Adrenal gland (tissue), 12 donors: ENCODE results near the gene PTPN22. TPM values are rescaled to one million over a fixed set of nuclear protein-coding genes. Genes with fewer than 3 reads are reported as not detected.

Source experiments
- DNase-seq, 7 donors: peaks; one replicate each; pipeline ENCODE4 v3.0.0-alpha.2; 2019 to 2020
- H3K27ac ChIP-seq, 5 donors: fragments of 200-600 bp; sonication (generic) in 4 of 5; 1 replicate in 3 of 5; 2 replicates in 2 of 5; pipeline versions ENCODE4 v1.5.1 to v1.8.0; 2016 to 2020; ENCODE audit warnings: mild to moderate bottlenecking in 1 of 5
- H3K27me3 ChIP-seq: fragments of 200-600 bp; 2 replicates; pipeline ENCODE4 v1.8.0; 2021
- H3K36me3 ChIP-seq, 2 donors: fragments of 200-600 bp; replicated peaks in 1 of 2; 1 replicate in 1 of 2; 2 replicates in 1 of 2; pipeline versions ENCODE4 v1.5.1 to v1.8.0; 2018 to 2022
- H3K4me1 ChIP-seq, 2 donors: fragments of 200-600 bp; replicated peaks in 1 of 2; 1 replicate in 1 of 2; 2 replicates in 1 of 2; pipeline versions ENCODE4 v1.5.1 to v1.8.0; 2018 to 2021
- H3K4me3 ChIP-seq, 4 donors: fragments of 200-600 bp; sonication (generic) in 3 of 4; one replicate each; pipeline ENCODE4 v1.5.1; 2016 to 2018
- H3K9me3 ChIP-seq, 3 donors: fragments of 200-600 bp; sonication (generic) in 1 of 3; replicated peaks in 1 of 3; 1 replicate in 2 of 3; 2 replicates in 1 of 3; pipeline versions ENCODE4 v1.5.1 to v1.8.0; 2016 to 2021
- POLR2A ChIP-seq, 2 donors: fragments of 450-650 bp; IDR thresholded peaks; one replicate each; pipeline ENCODE4 v1.6.1; 2017; ENCODE audit warnings: antibody characterized with exemption in 2 of 2, mild to moderate bottlenecking in 2 of 2, moderate library complexity in 1 of 2
- WGBS, 4 donors: extraction: QIAGEN DNeasy Blood & Tissue Kit in 2 of 4; methylation state at CpG; one replicate each; pipeline versions ENCODE4 v1.1.5 to v1.1.7; 2013 to 2017; 5-methylcytosine and 5-hydroxymethylcytosine counted together
- intact Hi-C, 2 donors: fragments of 100-400 bp; cut with DNase I; formaldehyde crosslinking; loops; one replicate each; pipeline versions ENCODE4 v1.14.1 to v1.15.0; 2022 to 2023
- polyA plus RNA-seq, 3 donors: library from polyadenylated mRNA; stranded (reverse); fragments of 200-250 nt in 2 of 3; fragments of 350-450 nt in 1 of 3; fragmentation: Illumina TruSeq in 1 of 3; extraction: RNeasy Lipid Tissue Mini Kit (QIAGEN cat#74804) in 1 of 3; gene quantifications; one replicate each; pipeline ENCODE4 v1.2.3, GENCODE V29; 2013 to 2014
- total RNA-seq, 9 donors: library from RNA; depleted of rRNA in 4 of 9; stranded (reverse); fragments of >200 nt in 4 of 9; fragments of 120-200 nt in 1 of 9; fragmentation: NEBNext Ultra II Directional in 1 of 9; extraction: Animal tissue kit (Norgen Biotek cat#: 25700) in 1 of 9; gene quantifications; one replicate each; pipeline versions ENCODE4 v1.1.0 to v1.2.4, GENCODE V29; 2013 to 2023
- TF ChIP-seq, protein P1 (sequence below), 6 experiments: fragments of 450-650 bp in 4 of 6; fragments of 200-600 bp in 2 of 6; sonication (generic) in 1 of 6; IDR thresholded peaks; 1 replicate in 5 of 6; 2 replicates in 1 of 6; pipeline versions ENCODE4 v1.5.1 to v1.8.0; 2016 to 2021; ENCODE audit warnings: antibody characterized with exemption in 6 of 6, mild to moderate bottlenecking in 2 of 6, moderate library complexity in 1 of 6
- donor health status: healthy with polysubstance abuse.
- donor health status: Bipolar disorder and iron deficiency.
- donor health status: DM: yes; HTN: yes; CAD: no.
- donor health status: DM: no; HTN: no; CAD: no.
- donor health status: DM: no; HTN: no; CAD: no.
- donor health status: DM: yes; HTN: yes; CAD: no.

PTPN22 gene
- total and polyA plus RNA-seq, 12 donors: 0.28 to 6.2 (median 2.7) TPM

DNA sequence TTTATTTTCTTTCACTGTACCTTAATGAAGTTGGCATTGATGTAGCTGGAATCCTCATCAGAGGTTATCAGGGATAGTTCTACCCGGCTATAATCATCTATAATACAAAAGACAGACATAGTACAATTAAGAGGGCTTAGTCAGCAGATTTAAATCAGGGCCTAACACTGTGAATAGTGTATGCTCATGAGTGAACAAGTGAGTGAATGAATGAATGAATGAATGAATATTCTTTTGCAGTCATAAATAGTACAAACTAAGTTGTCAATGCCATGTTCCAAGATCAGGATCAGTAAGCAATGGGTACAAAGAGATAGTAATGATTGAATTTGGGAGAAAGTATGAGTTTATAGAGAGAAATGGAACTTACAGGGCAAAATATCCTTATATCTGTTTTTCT lies 12.5 kb downstream of the PTPN22 start:
- H3K4me1 ChIP-seq: no peaks in the 10 kb centered on the region
- H3K27me3 ChIP-seq: no peaks in the 10 kb centered on the region
- 78 to 85% (median 81%) methylated on average over 1 of the region's 1 CpG for WGBS, 4 donors
- intact Hi-C loops: no loop called here
- no peaks in the 10 kb centered on the region for H3K9me3 ChIP-seq
- TF ChIP-seq POLR2A (IDR thresholded peaks at IDR 0.05): no peak
- TF ChIP-seq, protein P1, sequence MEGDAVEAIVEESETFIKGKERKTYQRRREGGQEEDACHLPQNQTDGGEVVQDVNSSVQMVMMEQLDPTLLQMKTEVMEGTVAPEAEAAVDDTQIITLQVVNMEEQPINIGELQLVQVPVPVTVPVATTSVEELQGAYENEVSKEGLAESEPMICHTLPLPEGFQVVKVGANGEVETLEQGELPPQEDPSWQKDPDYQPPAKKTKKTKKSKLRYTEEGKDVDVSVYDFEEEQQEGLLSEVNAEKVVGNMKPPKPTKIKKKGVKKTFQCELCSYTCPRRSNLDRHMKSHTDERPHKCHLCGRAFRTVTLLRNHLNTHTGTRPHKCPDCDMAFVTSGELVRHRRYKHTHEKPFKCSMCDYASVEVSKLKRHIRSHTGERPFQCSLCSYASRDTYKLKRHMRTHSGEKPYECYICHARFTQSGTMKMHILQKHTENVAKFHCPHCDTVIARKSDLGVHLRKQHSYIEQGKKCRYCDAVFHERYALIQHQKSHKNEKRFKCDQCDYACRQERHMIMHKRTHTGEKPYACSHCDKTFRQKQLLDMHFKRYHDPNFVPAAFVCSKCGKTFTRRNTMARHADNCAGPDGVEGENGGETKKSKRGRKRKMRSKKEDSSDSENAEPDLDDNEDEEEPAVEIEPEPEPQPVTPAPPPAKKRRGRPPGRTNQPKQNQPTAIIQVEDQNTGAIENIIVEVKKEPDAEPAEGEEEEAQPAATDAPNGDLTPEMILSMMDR (IDR thresholded peaks at IDR 0.05): no peak
- DNase-seq: no peak
- H3K27ac ChIP-seq: no peak overlapping the region
- no peaks in the 10 kb centered on the region for H3K36me3 ChIP-seq
- no peak overlapping the region for H3K4me3 ChIP-seq

DNA sequence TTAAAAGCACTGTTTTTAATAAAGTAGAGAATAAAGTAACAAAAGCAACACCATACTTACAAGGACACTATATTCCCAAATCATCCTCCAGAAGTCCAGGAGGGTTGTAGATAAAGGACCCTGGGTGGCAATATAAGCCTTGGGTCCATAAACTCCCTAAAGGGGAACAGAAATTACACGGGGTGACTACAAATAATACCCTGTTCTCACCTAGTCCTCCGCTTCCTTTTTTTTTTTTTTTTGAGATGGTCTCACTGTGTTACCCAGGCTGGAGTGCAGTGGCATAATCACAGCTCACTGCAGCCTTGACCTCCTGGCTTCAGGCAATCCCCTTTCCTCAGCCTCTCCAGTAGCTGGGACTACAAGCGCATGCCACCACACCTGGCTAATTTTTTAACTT lies 13.1 kb downstream of the PTPN22 start:
- no peaks in the 10 kb centered on the region for H3K4me1 ChIP-seq
- intact Hi-C loops: no loop called here
- no peak for DNase-seq
- H3K27ac ChIP-seq: no peak overlapping the region
- no peak for TF ChIP-seq POLR2A (IDR thresholded peaks at IDR 0.05)
- TF ChIP-seq, protein P1 (IDR thresholded peaks at IDR 0.05): no peak
- H3K36me3 ChIP-seq: no peaks in the 10 kb centered on the region
- no peak overlapping the region for H3K4me3 ChIP-seq
- H3K27me3 ChIP-seq: no peaks in the 10 kb centered on the region
- 71 to 82% (median 81%) methylated on average over 3 of the region's 3 CpGs for WGBS, 4 donors
- no peaks in the 10 kb centered on the region for H3K9me3 ChIP-seq

DNA sequence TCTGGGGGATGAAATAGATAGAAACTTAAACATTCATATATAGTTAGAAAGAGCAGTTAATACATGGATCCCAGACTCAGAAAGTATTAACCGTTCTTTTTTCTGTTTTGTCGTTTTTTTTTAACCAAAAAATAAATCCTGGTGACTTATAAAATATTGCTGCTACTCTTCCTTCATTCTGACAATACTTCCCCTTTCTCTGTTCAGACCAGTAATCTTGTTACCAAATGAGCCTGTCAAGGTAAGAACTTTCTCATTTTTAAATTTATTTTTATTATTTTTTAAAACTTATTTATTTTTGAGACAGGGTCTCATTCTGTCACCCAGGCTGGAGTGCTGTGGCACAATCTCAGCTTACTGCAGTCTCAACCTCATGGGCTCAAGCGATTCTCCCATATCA lies 13.7 kb downstream of the PTPN22 start:
- H3K36me3 ChIP-seq: no peaks in the 10 kb centered on the region
- H3K4me3 ChIP-seq: no peak overlapping the region
- WGBS, 4 donors: 56 to 66% (median 59%) methylated on average over 3 of the region's 3 CpGs
- H3K27ac ChIP-seq: no peak overlapping the region
- DNase-seq: no peak
- H3K4me1 ChIP-seq: no peaks in the 10 kb centered on the region
- TF ChIP-seq, protein P1 (IDR thresholded peaks at IDR 0.05): no peak
- TF ChIP-seq POLR2A (IDR thresholded peaks at IDR 0.05): no peak
- no peaks in the 10 kb centered on the region for H3K9me3 ChIP-seq
- intact Hi-C loops: no loop called here
- no peaks in the 10 kb centered on the region for H3K27me3 ChIP-seq

DNA sequence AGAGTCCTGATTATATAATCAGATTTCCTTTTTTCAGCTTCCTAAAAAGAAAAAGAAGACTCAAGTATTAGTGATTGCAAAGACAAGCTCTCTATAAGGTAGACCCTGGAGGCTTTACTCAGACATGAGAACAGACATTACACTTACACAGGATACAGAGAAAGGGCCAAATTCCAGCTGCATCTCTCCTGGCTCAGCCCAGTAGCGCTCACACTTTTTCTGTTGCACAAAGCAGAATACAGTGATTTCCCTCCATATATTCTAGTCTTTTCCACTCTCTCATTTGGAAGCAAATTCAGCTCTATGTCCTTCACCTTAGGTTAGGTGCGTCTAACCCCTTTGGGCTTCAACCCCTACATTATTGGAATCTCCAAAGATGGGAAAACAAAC lies 15.1 kb downstream of the PTPN22 start:
- 90 to 97% (median 93%) methylated on average over 2 of the region's 2 CpGs for WGBS, 4 donors
- H3K4me3 ChIP-seq: no peak overlapping the region
- no peak for DNase-seq
- H3K27ac ChIP-seq: no peak overlapping the region
- H3K27me3 ChIP-seq: no peaks in the 10 kb centered on the region
- H3K4me1 ChIP-seq: no peaks in the 10 kb centered on the region
- TF ChIP-seq, protein P1 (IDR thresholded peaks at IDR 0.05): no peak
- TF ChIP-seq POLR2A (IDR thresholded peaks at IDR 0.05): no peak
- intact Hi-C loops: no loop called here
- no peaks in the 10 kb centered on the region for H3K36me3 ChIP-seq
- no peaks in the 10 kb centered on the region for H3K9me3 ChIP-seq
